ENCODE results near the gene NLRX1. TPM values are rescaled to one million over a fixed set of nuclear protein-coding genes. Genes with fewer than 3 reads are reported as not detected.

The NLRX1 gene
- polyA plus RNA-seq, 1 experiment: 4.7 TPM

DNA sequence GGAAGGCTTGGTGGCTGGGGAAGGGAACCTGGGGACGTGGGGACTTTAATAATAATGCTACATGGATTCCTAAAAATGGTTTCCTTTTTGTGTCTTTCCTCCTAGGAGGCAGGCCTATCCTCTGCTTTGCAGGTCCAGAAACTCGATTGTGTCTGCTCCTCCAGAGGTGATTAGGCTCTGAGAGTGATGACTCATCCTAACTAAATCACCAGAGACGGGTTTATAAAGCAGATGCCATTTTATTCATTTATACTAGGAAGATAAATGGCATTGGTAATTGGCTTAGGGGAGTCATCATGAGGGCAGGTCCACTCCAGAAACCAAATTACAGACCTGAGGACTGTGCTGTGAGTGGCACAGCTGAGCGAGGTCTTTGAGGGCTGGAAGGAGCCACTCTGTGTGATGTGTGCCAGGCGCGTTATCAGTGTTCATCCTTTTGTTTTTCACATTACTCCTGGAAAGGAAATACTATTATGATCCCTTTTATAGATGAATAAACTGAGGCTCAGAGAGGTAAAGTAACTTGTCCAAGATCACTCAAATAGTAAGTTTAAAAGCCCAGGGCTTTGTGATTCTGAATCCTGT is 7.1 kb downstream of the NLRX1 start:
- ChIA-PET POLR2A (no interaction called here), CTCF (interaction anchor here (1.1 to 3.2 kb wide), 3 partner anchors 21 to 164 kb away, joined by 3 to 26 read pairs (median 11); partner anchors contain the start of gene CBL)
- no peak for TF ChIP-seq CTCF (IDR thresholded peaks at IDR 0.05; ENCODE audit: low read depth, low read length)
- H3K27me3 ChIP-seq (ENCODE audit: control insufficient read depth, insufficient read depth, low read length): no peaks in the 10 kb centered on the region
- no peak overlapping the region for H3K4me3 ChIP-seq (ENCODE audit: low read depth, low read length)
- no peak overlapping the region for H3K27ac ChIP-seq (ENCODE audit: low read depth, low read length)
- no peaks in the 10 kb centered on the region; the same call in 1 of the 2 replicates for H3K9me3 ChIP-seq (ENCODE audit: control insufficient read depth, insufficient read depth, low read length)
- no peak for DNase-seq (ENCODE audit: low read depth, low spot score)

DNA sequence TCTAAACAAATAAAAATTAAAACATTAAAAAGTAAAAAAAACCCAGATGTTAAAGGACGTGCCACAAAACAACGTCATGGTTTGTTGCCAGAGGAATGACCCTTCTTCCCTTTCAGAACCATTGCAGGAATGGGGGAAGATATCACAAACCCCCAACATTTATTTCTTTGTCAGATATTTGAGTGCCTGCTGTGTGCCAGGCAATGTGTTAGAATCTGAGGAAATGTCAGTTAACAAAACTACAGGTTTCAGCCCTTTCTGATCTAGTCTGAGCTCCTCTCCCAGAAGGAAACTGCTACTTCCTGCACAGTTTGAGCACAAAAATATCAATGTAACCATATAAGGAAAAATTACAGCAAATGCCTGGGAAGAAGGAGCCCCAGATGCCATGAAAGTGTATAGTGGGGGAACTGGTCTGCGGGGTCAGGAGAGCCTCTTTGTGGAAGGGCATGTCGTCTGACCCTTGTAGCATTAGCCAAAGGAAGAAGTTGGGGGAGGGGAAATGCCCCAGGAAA is 9.7 kb downstream of the NLRX1 start:
- H3K27me3 ChIP-seq (ENCODE audit: control insufficient read depth, insufficient read depth, low read length): no peaks in the 10 kb centered on the region
- TF ChIP-seq CTCF (IDR thresholded peaks at IDR 0.05; ENCODE audit: low read depth, low read length): no peak
- POLR2A ChIA-PET: interaction anchor here (0.7 kb wide), 1 partner anchor 775 kb away, joined by 3 read pairs; no protein-coding TSS in a partner anchor
- CTCF ChIA-PET: interaction anchor here (0.6 to 3.2 kb wide), 5 partner anchors 9 to 103 kb away, joined by 3 to 26 read pairs (median 6); partner anchors contain the start of gene CBL
- DNase-seq (ENCODE audit: low read depth, low spot score): no peak
- H3K27ac ChIP-seq (ENCODE audit: low read depth, low read length): no peak overlapping the region
- no peaks in the 10 kb centered on the region; the same call in 1 of the 2 replicates for H3K9me3 ChIP-seq (ENCODE audit: control insufficient read depth, insufficient read depth, low read length)
- H3K4me3 ChIP-seq (ENCODE audit: low read depth, low read length): no peak overlapping the region

GRCh38 chr11:119179342-119179741 is 10.8 kb downstream of the NLRX1 start:
- Histone ChIP-seq H3K27ac (ENCODE audit: low read depth, low read length) (no peak overlapping the region), H3K27me3 (ENCODE audit: control insufficient read depth, insufficient read depth, low read length) (no peaks in the 10 kb centered on the region), H3K9me3 (ENCODE audit: control insufficient read depth, insufficient read depth, low read length) (no peaks in the 10 kb centered on the region; the same call in 1 of the 2 replicates), H3K4me3 (ENCODE audit: low read depth, low read length) (no peak overlapping the region)
- no peak for TF ChIP-seq CTCF (IDR thresholded peaks at IDR 0.05; ENCODE audit: low read depth, low read length)
- ChIA-PET POLR2A (no interaction called here), CTCF (no interaction called here)
- DNase-seq (ENCODE audit: low read depth, low spot score): no peak

- DNase-seq (ENCODE audit: low read depth, low spot score): no peak
- no peaks in the 10 kb centered on the region for H3K9me3 ChIP-seq (ENCODE audit: control insufficient read depth, insufficient read depth, low read length)
- CTCF ChIA-PET: no interaction called here
- no peak for TF ChIP-seq CTCF (IDR thresholded peaks at IDR 0.05; ENCODE audit: low read depth, low read length)
- H3K27me3 ChIP-seq (ENCODE audit: control insufficient read depth, insufficient read depth, low read length): no peaks in the 10 kb centered on the region
- H3K4me3 ChIP-seq (ENCODE audit: low read depth, low read length): no peak overlapping the region
- H3K27ac ChIP-seq (ENCODE audit: low read depth, low read length): no peak overlapping the region
- POLR2A ChIA-PET: no interaction called here
Measured at GRCh38 chr11:119179983-119180382, 11.5 kb downstream of the NLRX1 start.

Measured in AG04450 (cell line).